ENCODE results near the gene BHMT2.

Gene BHMT2

DNA sequence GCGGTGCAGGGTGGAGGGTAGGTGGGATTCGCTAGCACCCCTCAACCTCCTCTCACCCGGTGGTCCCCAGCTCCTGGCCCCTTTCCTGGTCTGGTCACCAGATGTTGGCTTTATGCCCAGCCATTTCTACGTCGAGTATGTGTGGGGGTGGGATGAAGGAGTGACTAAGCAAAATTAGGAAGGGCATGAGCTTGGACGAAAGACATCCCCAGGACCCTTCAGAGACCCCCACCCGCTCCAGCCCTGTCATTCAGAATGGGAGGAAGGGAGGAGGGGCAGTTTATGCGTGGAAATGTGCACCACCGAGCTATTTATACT, 742 bp downstream of the BHMT2 start:
- peak; percentile 50 for DNase-seq

DNA sequence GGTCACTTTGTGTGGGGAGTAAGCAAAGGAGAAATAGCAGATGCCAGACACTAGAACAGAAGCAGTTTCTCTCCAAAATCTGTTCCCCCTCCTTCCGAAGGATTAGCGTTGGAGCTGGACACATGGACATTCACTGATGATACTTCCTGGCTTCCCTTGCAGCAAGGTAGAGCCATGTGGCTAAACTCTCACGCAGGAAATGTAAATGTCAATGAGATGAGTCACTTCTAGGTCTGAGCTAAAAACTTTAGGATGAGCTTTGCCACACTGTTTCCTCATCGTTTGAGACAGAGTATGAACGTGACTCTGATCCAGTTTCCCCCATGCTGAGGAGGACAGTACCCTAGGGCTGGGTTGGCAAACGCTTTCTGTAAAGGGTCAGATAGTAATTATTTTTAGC, 5.1 kb downstream of the BHMT2 start:
- DNase-seq, result peak; percentile 90

DNA sequence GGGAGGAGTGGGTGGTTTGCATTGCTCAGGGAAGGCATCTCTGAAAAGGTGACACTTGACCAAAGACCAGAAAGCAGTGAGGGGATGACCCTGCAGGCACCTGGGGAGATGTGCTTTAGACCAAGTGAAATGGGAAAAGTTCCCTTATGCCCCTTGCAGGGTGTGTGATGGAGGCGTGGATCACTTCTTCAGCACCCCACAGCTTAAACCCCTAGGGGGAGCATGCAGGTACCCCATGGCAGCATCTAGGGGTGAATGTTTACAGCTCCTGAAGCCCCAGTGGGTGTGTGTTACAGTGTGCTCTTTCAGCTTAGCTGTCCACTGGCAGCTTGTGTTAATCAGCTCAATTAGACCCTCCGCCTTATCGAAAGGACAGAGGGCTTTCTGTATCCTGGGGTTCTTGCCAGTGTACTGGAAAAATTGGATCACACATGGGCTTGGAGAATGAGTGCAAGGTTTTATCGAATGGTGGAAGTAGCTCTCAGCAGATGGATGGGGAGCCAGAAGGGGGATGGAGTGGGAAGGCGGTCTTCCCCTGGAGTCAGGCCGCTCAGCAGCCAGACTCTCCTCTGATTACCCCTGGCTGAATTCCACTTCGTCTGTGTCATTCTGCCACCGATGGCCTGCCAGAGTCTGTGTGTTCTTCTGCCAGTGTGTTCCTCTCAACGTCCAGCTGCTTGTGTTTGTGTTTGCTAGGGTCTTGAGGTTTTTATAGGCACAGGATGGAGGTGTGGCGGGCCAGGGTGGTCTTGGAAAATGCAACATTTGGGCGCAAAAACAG, 6.3 kb downstream of the BHMT2 start:
- peak; percentile 12 for DNase-seq

DNA sequence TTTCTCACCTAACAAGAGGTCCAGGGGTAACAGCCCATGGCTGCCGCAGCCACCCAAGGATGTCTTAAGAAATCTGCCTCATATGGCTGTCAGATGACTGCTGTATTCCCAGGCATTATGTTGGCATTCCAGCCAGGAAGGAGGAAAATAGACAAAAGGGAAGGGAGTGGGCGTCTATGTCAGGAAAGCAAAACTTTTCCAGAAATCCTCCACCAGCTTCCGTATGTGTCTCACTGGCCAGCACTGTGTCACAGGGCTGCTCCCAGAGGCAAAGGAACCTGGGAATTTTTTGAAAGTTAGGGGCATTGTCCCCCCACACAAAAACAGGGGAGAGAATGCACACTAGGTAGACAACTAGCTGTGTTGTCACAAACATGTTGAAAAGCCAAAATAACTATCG, 7.3 kb downstream of the BHMT2 start:
- DNase-seq, result no peak

DNA sequence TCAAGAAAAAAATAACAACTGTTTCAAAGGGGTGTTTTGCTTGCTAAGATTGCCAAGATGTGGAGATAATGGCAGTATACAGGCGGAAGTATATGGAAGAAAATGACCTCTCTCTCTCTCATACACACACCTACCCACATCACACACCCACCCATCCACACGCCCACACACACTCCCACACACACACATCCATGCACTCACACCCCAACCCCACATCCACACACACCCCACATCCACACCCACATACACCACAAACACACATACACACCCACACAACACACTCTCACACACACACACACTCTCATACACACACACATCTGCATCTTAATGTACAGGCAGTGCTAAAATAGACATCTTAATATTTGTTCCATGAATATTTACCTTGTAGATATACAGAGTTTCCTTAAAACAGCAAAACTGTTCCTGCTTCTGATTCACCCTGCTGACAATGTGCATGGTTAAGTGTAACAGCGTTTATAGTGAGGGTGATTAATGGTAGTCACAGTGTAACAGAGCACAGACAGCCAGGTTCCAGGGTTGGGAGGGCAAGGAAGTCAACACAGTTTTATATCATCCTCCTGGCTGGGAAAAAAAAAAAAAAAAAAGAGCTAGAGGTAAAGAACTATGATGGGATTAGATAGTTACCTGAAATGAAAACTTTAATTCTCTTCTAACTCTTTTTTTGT, 8.3 kb downstream of the BHMT2 start:
- peak; percentile 26 for DNase-seq

DNA sequence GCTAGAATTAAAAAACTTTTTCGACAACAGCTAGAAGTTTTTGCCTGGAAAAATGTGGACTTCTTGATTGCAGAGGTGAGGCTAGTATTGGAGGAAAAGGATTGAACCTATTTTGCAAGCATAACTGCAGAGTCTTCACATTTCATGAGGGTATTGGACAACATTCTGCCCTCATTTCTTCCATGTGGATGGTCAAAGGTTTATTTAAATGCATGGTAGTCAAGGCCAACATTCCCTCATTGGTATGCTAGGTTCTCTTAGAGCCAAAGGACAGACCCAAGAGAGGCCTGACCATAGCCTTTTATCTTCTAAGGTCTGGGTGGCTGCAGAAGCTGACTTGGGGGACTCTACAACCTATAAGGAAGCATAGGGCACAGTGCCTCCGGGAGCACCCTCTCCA, 11.2 kb downstream of the BHMT2 start:
- no peak for DNase-seq

DNA sequence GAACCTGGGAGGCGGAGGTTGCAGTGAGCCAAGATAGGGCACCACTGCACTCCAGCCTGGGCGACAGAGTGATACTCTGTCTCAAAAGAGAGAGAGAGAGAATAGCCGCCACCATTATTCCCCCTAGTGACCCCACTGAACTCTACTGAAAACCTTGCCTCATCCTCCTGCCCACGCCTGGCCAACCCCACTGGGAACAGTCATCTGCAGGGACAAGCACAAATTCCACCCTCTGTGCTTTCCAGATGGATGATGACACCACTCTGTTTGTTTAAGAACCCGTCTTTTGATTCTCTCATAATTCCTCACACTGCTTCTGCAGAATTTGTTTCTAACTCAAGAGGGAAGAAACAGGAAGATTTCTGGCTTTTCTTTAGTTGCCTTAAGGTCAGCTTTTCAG, 12.2 kb downstream of the BHMT2 start:
- DNase-seq, result no peak

DNA sequence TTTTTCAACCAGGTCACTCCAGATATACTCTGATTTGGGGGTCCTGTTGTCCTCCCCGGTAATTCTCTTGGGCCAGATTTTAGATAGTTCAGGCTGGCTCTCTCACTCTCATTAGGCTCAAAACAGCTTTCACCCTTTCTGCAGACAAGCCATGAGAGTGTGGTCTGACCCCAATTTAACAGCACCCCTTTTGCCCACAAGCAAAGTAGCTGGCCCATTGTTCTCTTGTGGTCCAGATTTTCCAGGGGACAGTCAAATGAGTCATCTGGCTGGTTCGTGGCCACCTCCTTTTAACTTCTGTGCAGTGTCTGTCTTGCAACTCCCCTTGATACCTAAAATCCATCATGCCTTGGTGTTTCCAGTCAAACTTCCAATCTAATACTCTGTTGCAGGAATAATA, 16.5 kb downstream of the BHMT2 start:
- DNase-seq, result peak; percentile 12

DNA sequence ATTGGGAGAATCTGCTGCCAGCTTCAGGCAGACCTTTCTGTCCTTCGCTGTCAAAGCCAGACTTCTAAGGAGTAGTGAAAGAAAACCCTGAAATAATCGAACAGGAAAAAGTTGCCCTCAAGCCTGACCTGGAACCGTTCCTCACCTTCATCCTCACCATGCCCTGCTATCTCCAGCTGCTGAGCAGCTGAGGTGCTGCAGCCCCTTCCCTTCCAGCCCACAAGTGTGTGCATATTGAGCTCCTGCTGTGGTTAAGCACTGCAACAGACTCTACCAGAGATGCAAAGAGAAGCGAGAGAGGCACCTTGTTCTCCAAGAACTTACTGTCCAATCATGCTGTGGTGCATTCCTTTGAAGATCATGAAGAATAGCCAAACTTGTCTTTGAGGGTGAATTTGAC, 18.9 kb downstream of the BHMT2 start:
- DNase-seq, result no peak

DNA sequence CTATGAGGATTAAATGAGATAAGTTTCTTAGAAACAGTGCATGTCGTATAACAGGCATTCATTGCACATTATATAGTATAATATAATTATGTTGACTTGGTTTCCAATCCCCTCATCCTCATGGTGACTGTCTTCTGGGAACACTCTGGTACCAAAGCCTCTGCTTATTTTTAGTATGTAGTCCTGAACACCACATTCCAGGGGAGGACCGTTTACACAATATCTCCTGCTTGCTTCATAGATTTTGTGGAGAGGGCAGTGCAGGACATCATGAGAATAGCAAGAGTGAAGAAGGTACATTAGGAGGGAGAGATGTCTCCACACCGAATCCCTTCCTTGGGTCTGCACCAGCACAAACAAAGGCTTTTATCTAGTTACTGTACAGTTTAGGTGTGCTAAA, 21.5 kb downstream of the BHMT2 start:
- no peak for DNase-seq

DNA sequence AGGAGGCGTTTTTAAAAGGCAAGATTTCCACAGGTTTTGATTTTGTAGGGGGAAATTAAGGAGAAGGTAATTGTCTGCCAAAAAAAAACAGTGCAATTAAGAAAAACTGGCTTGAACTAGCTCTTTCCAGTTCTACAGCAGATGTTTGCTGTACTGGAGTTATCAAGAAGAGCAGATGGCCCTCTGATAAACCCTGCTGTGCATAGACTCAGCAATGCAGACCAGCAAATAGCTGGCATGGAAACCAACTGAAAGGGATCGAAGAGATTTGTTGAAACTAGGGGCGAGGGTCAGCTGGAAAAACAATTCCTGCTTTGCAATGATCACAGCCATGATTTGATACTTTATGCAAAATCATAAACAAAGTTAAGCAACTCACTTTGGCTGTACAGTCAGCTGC, 24.2 kb downstream of the BHMT2 start:
- DNase-seq, result no peak

DNA sequence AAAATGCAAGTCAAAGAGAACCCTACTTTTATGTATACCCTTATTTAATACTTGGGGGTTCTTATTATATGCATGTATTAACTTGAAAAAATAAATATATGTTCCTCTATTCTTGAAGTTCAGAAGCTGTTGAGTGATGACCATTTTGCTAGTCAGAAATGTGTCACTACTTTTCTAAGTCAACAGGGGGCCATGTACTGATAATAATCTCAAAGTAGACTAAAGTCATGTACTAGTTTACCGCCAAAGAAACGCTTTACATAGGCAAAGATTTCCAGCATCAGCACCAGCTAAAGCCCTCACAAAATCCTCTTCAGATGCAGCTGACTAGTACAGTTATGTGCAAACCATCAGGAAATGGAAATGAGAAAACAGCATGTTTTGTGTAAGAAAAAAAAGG, 36.3 kb downstream of the BHMT2 start:
- no peak for DNase-seq

DNA sequence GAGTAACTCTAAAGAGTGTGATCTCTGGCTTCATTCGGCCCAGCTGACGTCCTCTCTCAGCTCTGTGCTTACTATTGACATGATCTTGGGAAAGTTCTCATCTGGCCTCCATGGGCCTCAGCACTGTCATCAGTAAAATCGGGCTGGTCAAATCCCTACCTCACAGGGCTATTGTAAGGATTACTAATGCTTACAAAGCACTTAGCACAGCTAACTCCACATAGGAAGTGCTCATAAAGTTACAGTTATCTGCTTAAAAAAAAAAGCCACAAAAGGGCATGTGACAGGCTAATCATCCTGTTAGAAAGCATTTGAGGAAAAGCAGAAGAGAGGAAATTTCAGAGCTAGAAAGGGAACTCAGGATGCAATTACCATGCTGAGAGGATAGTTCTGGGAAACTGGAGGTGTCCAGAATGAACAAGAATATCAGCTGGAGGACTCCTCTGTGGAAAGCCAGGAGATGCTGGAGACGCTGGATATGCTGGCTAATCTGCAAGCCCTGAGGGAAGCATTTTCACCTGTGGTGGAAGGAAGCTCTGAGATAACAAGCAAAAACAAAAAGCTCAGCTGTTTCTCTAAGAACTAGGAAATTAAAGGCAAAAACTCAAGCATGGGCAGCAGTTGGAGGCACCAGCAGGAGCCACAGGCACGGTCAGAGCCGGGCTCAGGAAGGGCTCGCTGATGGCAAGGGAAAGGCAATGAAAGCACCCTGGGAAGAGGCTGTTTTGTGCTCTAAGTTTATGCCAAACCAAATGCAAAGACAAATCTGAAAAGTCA, 37.6 kb downstream of the BHMT2 start:
- DNase-seq, result peak; percentile 30

DNA sequence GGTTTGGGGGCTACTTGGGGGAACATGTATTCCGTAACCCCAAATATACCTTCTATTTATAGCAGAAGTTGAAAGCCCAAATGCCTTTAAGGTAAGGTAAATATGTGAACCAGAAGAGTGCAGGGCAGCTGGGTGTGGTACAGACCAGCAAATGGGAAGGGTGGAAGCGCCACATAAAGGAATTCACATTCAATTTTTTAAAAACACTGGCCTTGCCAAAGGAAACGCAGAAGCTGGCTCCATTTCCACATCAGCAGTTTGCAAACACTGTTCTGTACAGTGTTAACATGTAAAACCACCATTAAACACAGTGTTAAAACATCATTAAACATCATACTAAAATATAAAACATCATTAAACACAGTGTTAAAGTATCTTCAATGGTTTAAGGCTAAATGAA, 38.5 kb downstream of the BHMT2 start:
- DNase-seq, result no peak

DNA sequence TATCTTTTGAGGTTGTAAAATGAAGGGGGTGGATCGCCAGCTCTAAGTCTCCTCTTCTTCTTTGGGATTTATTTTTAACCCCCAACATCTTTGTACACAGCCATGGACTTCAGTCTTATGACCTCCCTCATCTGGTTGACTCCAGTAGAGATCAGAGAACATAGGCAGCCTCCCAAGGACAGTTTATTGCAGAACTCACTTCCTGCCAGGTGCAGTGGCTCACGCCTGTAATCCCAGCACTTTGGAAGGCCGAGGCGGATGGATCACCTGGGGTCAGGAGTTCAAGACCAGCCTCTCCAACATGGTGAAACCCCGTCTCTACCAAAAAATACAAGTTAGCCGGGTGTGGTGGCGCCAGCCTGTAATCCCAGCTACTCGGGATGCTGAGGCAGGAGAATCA, 39.2 kb downstream of the BHMT2 start:
- no peak for DNase-seq

DNA sequence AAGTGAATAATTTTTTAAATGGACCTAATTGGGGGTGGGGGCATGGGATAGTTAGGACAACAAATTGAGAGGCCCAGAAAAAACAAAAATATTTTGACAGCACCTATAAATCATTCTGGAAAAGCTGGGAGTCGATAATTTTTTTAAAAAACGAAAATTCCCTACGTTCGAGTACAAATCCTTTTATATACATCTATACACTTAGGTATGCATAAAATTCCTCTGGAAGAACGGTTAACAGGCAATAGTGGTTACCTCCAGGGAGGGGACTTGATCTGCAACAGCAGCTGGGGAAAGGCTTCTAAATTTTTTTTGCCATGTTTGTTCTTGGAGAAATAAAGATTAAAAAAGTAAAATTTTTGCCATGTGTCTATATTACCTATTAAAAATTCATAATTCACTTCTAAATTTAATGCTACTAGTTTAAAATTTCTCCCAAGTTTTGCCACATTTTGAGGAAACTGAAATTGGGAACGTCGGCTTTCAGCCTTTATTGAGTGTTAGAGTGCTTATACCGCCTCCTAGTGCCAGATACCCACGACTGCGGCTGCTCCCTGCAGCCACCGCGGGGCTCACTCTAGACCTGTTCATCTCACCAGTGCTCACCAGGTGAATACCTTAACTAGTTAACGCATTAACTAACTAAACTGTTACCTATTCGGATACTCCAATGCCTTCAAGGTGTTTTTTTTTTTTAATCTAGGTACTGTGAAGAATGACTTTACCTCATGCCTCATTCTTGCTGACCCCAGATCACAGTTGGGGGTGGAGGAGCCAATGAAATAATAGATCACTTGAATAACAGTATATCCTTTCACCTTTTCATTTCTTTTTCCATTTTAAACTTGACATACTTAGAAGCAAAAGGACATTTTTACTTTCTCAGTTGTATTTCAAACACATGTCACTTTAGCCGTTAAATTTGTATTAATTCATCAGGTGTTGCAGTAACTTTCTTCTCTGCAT, 40.2 kb downstream of the BHMT2 start:
- DNase-seq, result no peak

DNA sequence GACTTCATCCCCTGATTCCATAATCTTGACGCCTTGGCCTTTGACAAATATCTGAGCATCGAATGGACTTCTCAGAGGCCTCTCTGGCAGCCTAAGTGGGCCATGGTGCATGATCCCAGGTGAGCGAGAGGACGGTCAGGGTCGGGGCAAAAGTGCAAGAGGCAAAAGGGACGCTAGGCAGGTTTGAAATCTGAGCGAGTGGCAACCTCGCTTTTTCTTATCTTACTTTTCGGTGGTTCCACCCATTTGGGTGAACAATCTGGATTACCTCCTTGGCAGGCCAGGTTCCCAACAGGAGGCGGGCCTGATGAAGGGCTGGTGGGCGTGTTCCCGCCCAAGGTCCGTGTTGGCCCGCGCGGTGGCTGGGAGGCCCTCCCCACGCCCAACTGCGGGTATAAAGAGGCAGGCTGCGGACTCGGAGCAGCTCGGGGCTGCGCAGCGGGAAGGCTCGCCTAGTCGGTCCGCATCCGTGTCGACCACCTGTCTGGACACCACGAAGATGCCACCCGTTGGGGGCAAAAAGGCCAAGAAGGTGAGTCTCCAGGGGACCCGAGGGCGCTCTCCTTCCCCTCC, 41.9 kb downstream of the BHMT2 start, which contains the start of gene BHMT:
Gene BHMT, plus strand, starts transcription at position 423 of the 573 bp plus-strand sequence. Its CDS starts 77 bp downstream, at position 500.
- DNase-seq, result no peak

DNA sequence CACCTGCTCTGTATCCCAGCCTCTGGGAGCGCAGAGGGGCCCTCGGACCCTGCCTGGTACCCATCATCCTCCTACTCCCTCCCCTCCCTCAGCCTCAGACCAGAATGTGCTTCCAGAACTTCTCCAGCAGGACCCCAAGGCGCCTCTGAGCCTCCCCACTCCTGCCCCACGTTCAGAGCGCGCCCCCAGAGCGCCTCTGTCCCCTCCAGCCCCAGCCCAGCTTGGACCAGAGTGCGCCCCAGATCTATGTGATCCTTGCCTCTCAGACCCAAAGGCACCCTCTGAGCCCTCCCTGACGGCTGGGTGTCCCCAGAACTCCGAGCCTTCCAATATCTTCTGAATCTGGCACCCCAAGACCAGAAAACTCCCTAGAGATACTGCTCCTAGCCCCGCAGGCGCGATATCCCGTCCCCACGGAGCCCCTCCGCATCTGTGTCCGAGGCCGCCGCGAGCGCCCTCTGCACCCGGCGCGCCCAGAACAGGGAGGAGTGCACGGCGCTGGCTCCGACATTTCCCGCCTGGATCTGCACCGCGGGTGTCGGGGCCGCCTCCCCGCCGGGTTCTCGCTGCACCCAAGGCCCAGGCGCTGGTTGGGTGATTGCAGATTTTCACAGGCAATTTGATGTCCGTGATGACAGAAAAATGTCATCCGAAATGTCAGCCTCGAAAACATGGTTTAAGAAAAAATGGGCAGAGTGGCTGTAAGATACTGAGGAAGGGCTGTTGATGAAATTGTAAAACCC, 42.6 kb downstream of the BHMT2 start:
- no peak for DNase-seq

DNA sequence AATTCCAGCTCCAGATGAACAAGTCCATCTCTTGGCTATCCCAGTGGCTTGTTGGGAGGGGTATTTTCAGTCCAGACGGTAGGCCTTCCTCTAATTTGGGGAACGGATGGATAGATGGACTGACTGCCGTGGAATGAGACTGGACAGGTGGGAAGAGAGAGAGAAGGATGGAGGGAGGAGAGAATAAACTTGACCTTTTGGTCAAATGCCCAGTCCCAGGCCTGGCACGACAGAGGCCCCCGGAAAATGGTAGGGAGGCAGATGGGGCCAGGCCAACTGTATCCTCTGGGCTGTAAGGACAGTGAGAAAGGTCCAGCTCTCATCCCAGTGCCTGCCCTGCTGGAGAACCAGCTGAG, 43.1 kb downstream of the BHMT2 start:
- no peak for DNase-seq

DNA sequence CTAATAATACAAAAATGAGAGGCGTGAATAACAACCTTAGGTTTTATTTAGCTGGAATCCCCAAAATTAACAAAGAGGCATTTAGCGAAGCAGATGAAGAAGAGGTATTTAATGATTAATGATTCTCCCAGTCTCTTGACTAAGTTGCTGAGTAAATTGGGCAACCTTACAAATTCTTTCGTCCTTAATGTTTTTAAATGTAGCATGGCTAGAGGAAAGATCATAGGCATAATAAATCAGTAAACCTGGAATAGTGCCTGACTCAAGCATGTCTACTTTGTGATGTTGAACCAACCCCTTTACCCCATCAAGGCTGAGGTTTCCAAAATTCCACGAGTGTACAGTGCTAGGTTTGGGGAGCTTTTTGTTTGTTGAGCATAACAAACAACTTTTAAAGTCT, 49.9 kb downstream of the BHMT2 start:
- DNase-seq, result no peak

DNA sequence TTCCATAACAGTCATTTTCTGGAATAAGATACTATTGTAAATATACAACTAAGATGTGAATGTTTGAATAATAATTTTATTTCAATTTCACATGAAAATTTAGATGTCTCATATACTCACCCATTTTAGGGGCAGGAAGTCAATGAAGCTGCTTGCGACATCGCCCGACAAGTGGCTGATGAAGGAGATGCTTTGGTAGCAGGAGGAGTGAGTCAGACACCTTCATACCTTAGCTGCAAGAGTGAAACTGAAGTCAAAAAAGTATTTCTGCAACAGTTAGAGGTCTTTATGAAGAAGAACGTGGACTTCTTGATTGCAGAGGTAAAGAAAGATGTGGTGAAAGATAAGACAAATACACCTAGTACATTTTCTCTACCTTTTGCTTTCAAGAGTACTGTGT, 50.7 kb downstream of the BHMT2 start:
- DNase-seq, result no peak

DNA sequence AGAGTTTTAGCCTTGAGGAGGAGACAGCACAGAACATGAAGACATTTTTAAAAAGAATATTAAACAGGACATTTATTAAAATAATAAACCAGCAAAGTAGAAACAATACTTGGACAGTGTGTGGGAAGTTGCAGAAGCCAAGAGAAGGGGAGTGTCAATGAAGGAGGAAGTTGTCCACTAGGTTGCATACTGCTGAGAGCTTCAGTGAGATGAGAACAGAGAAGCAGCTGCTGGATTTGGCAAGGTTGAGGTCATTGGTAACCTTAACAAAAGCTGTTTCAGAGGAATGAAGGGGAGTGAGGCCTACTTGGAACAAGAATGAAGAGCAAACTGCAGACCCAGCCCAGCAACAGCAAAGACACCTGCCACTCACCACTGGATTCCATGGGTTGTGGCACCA, 53.4 kb downstream of the BHMT2 start:
- DNase-seq, result no peak
